Natural killer cell (primary cell): Measurements from ENCODE around the gene VWC2L. TPM values are rescaled to one million over a fixed set of nuclear protein-coding genes. Genes with fewer than 3 reads are reported as not detected.

Experiments
- ATAC-seq, 3 donors: fragments of 150-1000 bp in 2 of 3; fragments of 200-7000 bp in 1 of 3; cut with Tn5 transposase; 1 replicate in 1 of 3; 2 replicates in 2 of 3; pipeline ENCODE4 v1.10.0; 2021; ENCODE audit warnings: mild to moderate bottlenecking in 2 of 3, moderate library complexity in 2 of 3
- DNase-seq, 2 donors: peaks; one replicate each; pipeline versions ENCODE4 v3.0.0 to v3.0.0-alpha.2; 2013 to 2021; ENCODE audit warnings: mixed read lengths in 1 of 2
- H3K27ac ChIP-seq: one replicate; pipeline ENCODE4 v1.5.1; 2013; ENCODE audit warnings: mild to moderate bottlenecking, low read length
- H3K27me3 ChIP-seq: one replicate; pipeline ENCODE4 v1.6.1; 2013; ENCODE audit warnings: low read length; ENCODE audit not compliant: control insufficient read depth, insufficient read depth
- H3K36me3 ChIP-seq: one replicate; pipeline ENCODE4 v1.6.1; 2013; ENCODE audit warnings: low read length; ENCODE audit not compliant: control insufficient read depth, insufficient read depth
- H3K4me1 ChIP-seq: one replicate; pipeline ENCODE4 v1.6.1; 2013; ENCODE audit warnings: low read length; ENCODE audit not compliant: control insufficient read depth, insufficient read depth
- H3K4me3 ChIP-seq: one replicate; pipeline ENCODE4 v1.5.1; 2013; ENCODE audit warnings: low read length
- H3K9me3 ChIP-seq: one replicate; pipeline ENCODE4 v1.6.1; 2013; ENCODE audit warnings: low read length; ENCODE audit not compliant: control insufficient read depth, insufficient read depth
- H3K27ac Mint-ChIP-seq, 2 donors: one replicate each; pipeline ENCODE4 v1.8.0; 2022; ENCODE audit warnings: mild to moderate bottlenecking in 2 of 2, mixed read lengths in 2 of 2, moderate library complexity in 1 of 2
- H3K27me3 Mint-ChIP-seq, 2 donors: one replicate each; pipeline ENCODE4 v1.8.0; 2022; ENCODE audit warnings: low read depth in 2 of 2, mixed read lengths in 2 of 2
- H3K36me3 Mint-ChIP-seq: one replicate; pipeline ENCODE4 v1.8.0; 2022; ENCODE audit warnings: mixed read lengths
- H3K4me1 Mint-ChIP-seq, 2 donors: one replicate each; pipeline ENCODE4 v1.8.0; 2022; ENCODE audit warnings: mixed read lengths in 2 of 2
- H3K4me3 Mint-ChIP-seq: one replicate; pipeline ENCODE4 v1.8.0; 2022; ENCODE audit warnings: mild to moderate bottlenecking, moderate library complexity, mixed read lengths
- H3K9me3 Mint-ChIP-seq, 2 donors: one replicate each; pipeline ENCODE4 v1.8.0; 2022; ENCODE audit warnings: mixed read lengths in 2 of 2
- CTCF ChIP-seq: fragments of 200-600 bp; IDR thresholded peaks from one replicate; pipeline ENCODE4 v1.8.0; 2022; ENCODE audit warnings: antibody characterized with exemption
- WGBS: methylation state at CpG from one replicate; pipeline ENCODE4 v1.1.7; 2013; ENCODE audit warnings: missing lambda C conversion rate; ENCODE audit not compliant: insufficient coverage; 5-methylcytosine and 5-hydroxymethylcytosine counted together
- intact Hi-C: fragments of 100-400 bp; cut with micrococcal nuclease; formaldehyde crosslinking; loops from one replicate; pipeline ENCODE4 v1.14.2; 2022
- total RNA-seq, 4 donors: library from RNA; stranded (reverse); fragments of 120-200 nt in 1 of 4; gene quantifications; one replicate each; pipeline versions ENCODE4 v1.2.3 to v1.2.4, GENCODE V29; 2013 to 2022

Gene VWC2L
- total RNA-seq, 3 donors from 2014 or later (not counting 1 experiment from before 2014, with no cell fraction given), result not detected

- Mint-ChIP-seq H3K27me3 (no peaks in the 10 kb centered on the region), H3K36me3 (no peaks in the 10 kb centered on the region), H3K9me3 (peaks cover 0 to 3% of the 10 kb centered on the region in 2 donors), H3K4me1 (no peaks in the 10 kb centered on the region), H3K4me3 (no peak overlapping the region), H3K27ac (no peak overlapping the region)
- Histone ChIP-seq H3K36me3 (no peaks in the 10 kb centered on the region), H3K9me3 (no peaks in the 10 kb centered on the region), H3K4me1 (no peaks in the 10 kb centered on the region), H3K27ac (no peak overlapping the region), H3K27me3 (no peaks in the 10 kb centered on the region), H3K4me3 (no peak overlapping the region)
- WGBS, result 61% methylated on average over 3 of the region's 3 CpGs
- ATAC-seq (no peak), DNase-seq (no peak)
- intact Hi-C loops, result no loop called here
- TF ChIP-seq CTCF, result no peak
Observed at GRCh38 chr2:214547931-214548330, 137.1 kb downstream of the VWC2L start.

GRCh38 chr2:214549946-214550345 is 139.1 kb downstream of the VWC2L start:
- intact Hi-C loops, result no loop called here
- 93% methylated on average over 1 of the region's 2 CpGs for WGBS
- Mint-ChIP-seq H3K27ac (no peak overlapping the region), H3K27me3 (no peaks in the 10 kb centered on the region), H3K4me1 (no peaks in the 10 kb centered on the region), H3K36me3 (no peaks in the 10 kb centered on the region), H3K9me3 (no peaks in the 10 kb centered on the region), H3K4me3 (no peak overlapping the region)
- Histone ChIP-seq H3K4me1 (no peaks in the 10 kb centered on the region), H3K4me3 (no peak overlapping the region), H3K36me3 (no peaks in the 10 kb centered on the region), H3K27ac (no peak overlapping the region), H3K9me3 (no peaks in the 10 kb centered on the region), H3K27me3 (no peaks in the 10 kb centered on the region)
- no peak for TF ChIP-seq CTCF
- DNase-seq, result no peak
- ATAC-seq, result no peak

GRCh38 chr2:214550786-214551185 is 139.9 kb downstream of the VWC2L start:
- Histone ChIP-seq H3K4me1 (no peaks in the 10 kb centered on the region), H3K27me3 (no peaks in the 10 kb centered on the region), H3K4me3 (no peak overlapping the region), H3K36me3 (no peaks in the 10 kb centered on the region), H3K9me3 (no peaks in the 10 kb centered on the region), H3K27ac (no peak overlapping the region)
- Mint-ChIP-seq H3K27me3 (no peaks in the 10 kb centered on the region), H3K9me3 (no peaks in the 10 kb centered on the region), H3K27ac (no peak overlapping the region), H3K36me3 (no peaks in the 10 kb centered on the region), H3K4me3 (no peak overlapping the region), H3K4me1 (no peaks in the 10 kb centered on the region)
- ATAC-seq (no peak), DNase-seq (no peak)
- 68% methylated on average over 3 of the region's 3 CpGs for WGBS
- intact Hi-C loops, result no loop called here
- no peak for TF ChIP-seq CTCF

- H3K36me3 Mint-ChIP-seq, result no peaks in the 10 kb centered on the region
- Histone ChIP-seq H3K36me3 (no peaks in the 10 kb centered on the region), H3K27ac (no peak overlapping the region), H3K4me1 (no peaks in the 10 kb centered on the region), H3K9me3 (no peaks in the 10 kb centered on the region), H3K27me3 (no peaks in the 10 kb centered on the region), H3K4me3 (no peak overlapping the region)
- peaks cover 0 to 10% of the 10 kb centered on the region in 2 donors for H3K9me3 Mint-ChIP-seq
- ATAC-seq (no peak), DNase-seq (no peak)
- intact Hi-C loops, result no loop called here
- TF ChIP-seq CTCF, result no peak
- no peaks in the 10 kb centered on the region for H3K27me3 Mint-ChIP-seq
- no peak overlapping the region for H3K4me3 Mint-ChIP-seq
- no peaks in the 10 kb centered on the region for H3K4me1 Mint-ChIP-seq
- WGBS, result 60% methylated on average over 3 of the region's 3 CpGs
- no peak overlapping the region for H3K27ac Mint-ChIP-seq
Observed at GRCh38 chr2:214557884-214558283, 147.0 kb downstream of the VWC2L start.
